ENCODE measurements around the gene MYL12B.

Gene MYL12B

GRCh38 chr18:3321133-3321812, 59.3 kb downstream of the MYL12B start:
- no peaks in the 10 kb centered on the region for H3K27me3 ChIP-seq (replicated peaks)
- no peak for TF ChIP-seq CTCF (IDR thresholded peaks at IDR 0.05; ENCODE audit: low read depth, low read length, missing control alignments)
- peak; percentile 99 for DNase-seq
- no peak overlapping the region for H3K4me3 ChIP-seq (ENCODE audit: low read depth, low read length)
- peak overlapping the region; percentile 66 for H3K27ac ChIP-seq
- in situ Hi-C loops (cut with HindIII; ENCODE audit: low pct_ligation_motif_present, low sequenced_read_pairs), result no loop called here
- H3K36me3 ChIP-seq (replicated peaks), result no peaks in the 10 kb centered on the region

- H3K27me3 ChIP-seq (replicated peaks), result no peaks in the 10 kb centered on the region
- H3K4me3 ChIP-seq (ENCODE audit: low read depth, low read length), result no peak overlapping the region
- H3K27ac ChIP-seq, result peak overlapping the region; percentile 83
- TF ChIP-seq CTCF (IDR thresholded peaks at IDR 0.05; ENCODE audit: low read depth, low read length, missing control alignments), result no peak
- H3K36me3 ChIP-seq (replicated peaks), result no peaks in the 10 kb centered on the region
- DNase-seq, result peak; percentile 40
- in situ Hi-C loops (cut with HindIII; ENCODE audit: low pct_ligation_motif_present, low sequenced_read_pairs), result no loop called here
These were observed 62.0 kb downstream of the MYL12B start for GRCh38 chr18:3323900-3324299.
